Lower leg skin (tissue), 3 donors: Measurements from ENCODE around the gene STN1.

Experiments
- CTCF ChIP-seq, 3 donors: fragments of 450-650 bp; IDR thresholded peaks; one replicate each; pipeline ENCODE4 v1.5.1; 2016; ENCODE audit warnings: antibody characterized with exemption in 3 of 3, mild to moderate bottlenecking in 3 of 3, moderate library complexity in 2 of 3
- POLR2A ChIP-seq, 2 donors: fragments of 450-650 bp; IDR thresholded peaks; one replicate each; pipeline ENCODE4 v1.6.1; 2016 to 2017; ENCODE audit warnings: antibody characterized with exemption in 2 of 2, mild to moderate bottlenecking in 1 of 2, moderate library complexity in 1 of 2

GRCh38 chr10:103835096-103836050 is 82.6 kb downstream of the STN1 start:
- TF ChIP-seq CTCF (IDR thresholded peaks at IDR 0.05) (no peak), POLR2A (IDR thresholded peaks at IDR 0.05) (no peak)
